Keratinocyte (primary cell): Measurements from ENCODE around the gene CRIM1.

ENCODE experiments used
- EZH2 ChIP-seq: IDR thresholded peaks from one replicate; pipeline ENCODE4 v1.6.1; 2012; ENCODE audit warnings: inconsistent platforms, mild to moderate bottlenecking, low read length, moderate library complexity
- TF ChIP-seq, protein P1 (sequence below), 3 experiments: IDR thresholded peaks in 1 of 3; conservative IDR thresholded peaks in 1 of 3; optimal IDR thresholded peaks in 1 of 3; 2 replicates in 2 of 3; 3 replicates in 1 of 3; pipeline versions ENCODE3 to v1.5.1; 2011; ENCODE audit warnings: low read length in 3 of 3, mild to moderate bottlenecking in 3 of 3, moderate library complexity in 2 of 3, control low read depth in 1 of 3, inconsistent platforms in 1 of 3; ENCODE audit not compliant: insufficient read depth in 2 of 3; ENCODE audit errors: extremely low read depth in 1 of 3

GRCh38 chr2:36369716-36370115, 14.1 kb downstream of the CRIM1 start:
- TF ChIP-seq EZH2: no peak
- TF ChIP-seq, protein P1, sequence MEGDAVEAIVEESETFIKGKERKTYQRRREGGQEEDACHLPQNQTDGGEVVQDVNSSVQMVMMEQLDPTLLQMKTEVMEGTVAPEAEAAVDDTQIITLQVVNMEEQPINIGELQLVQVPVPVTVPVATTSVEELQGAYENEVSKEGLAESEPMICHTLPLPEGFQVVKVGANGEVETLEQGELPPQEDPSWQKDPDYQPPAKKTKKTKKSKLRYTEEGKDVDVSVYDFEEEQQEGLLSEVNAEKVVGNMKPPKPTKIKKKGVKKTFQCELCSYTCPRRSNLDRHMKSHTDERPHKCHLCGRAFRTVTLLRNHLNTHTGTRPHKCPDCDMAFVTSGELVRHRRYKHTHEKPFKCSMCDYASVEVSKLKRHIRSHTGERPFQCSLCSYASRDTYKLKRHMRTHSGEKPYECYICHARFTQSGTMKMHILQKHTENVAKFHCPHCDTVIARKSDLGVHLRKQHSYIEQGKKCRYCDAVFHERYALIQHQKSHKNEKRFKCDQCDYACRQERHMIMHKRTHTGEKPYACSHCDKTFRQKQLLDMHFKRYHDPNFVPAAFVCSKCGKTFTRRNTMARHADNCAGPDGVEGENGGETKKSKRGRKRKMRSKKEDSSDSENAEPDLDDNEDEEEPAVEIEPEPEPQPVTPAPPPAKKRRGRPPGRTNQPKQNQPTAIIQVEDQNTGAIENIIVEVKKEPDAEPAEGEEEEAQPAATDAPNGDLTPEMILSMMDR (optimal IDR thresholded peaks at IDR 0.05 in 1 of 3, IDR thresholded peaks at IDR 0.05 in 1 of 3, conservative IDR thresholded peaks at IDR 0.05 in 1 of 3; ENCODE audit: extremely low read depth in 1 of 3, insufficient read depth in 2 of 3, low read length in 3 of 3): no peak
